Type B pancreatic cell (in vitro differentiated cells): Measurements from ENCODE around the gene STX5. TPM values are rescaled to one million over a fixed set of nuclear protein-coding genes. Genes with fewer than 3 reads are reported as not detected.
"Not testable (repeated sequence)": the region's sequence is repeated elsewhere in the genome, so short reads cannot be mapped to it uniquely, and the experiment has no call there.

Source experiments
- DNase-seq: peaks from one replicate; pipeline ENCODE4 v3.0.0; 2021; ENCODE audit warnings: mixed read lengths; ENCODE audit not compliant: unreplicated experiment; ENCODE audit errors: extremely low spot score
- H3K27ac Mint-ChIP-seq: 2 replicates; pipeline ENCODE4 v1.8.0; 2021; ENCODE audit warnings: mild to moderate bottlenecking, mixed read lengths
- H3K27me3 Mint-ChIP-seq: 2 replicates; pipeline ENCODE4 v1.8.0; 2021; ENCODE audit warnings: mixed read lengths
- H3K36me3 Mint-ChIP-seq: 2 replicates; pipeline ENCODE4 v1.8.0; 2021; ENCODE audit warnings: mixed read lengths
- H3K4me1 Mint-ChIP-seq: one replicate; pipeline ENCODE4 v1.8.0; 2021; ENCODE audit warnings: mixed read lengths; ENCODE audit not compliant: unreplicated experiment
- H3K4me3 Mint-ChIP-seq: 2 replicates; pipeline ENCODE4 v1.8.0; 2021; ENCODE audit warnings: mild to moderate bottlenecking, mixed read lengths
- H3K9me3 Mint-ChIP-seq: 2 replicates; pipeline ENCODE4 v1.8.0; 2021; ENCODE audit warnings: mixed read lengths
- CTCF ChIP-seq: fragments of 200-600 bp; sonication (generic); conservative IDR thresholded peaks from 2 replicates; pipeline ENCODE4 v1.5.0; 2021; ENCODE audit warnings: antibody characterized with exemption, mild to moderate bottlenecking
- total RNA-seq: library from RNA; stranded (reverse); gene quantifications from 2 replicates; pipeline ENCODE4 v1.2.1, GENCODE V29; 2021; ENCODE audit warnings: low replicate concordance

STX5 gene
- total RNA-seq, 1 donor from 2014 or later, result 42.4 TPM

- Mint-ChIP-seq H3K4me3 (peak overlapping the region; percentile 49), H3K9me3 (no peaks in the 10 kb centered on the region), H3K4me1 (peaks cover 49% of the 10 kb centered on the region), H3K27ac (peak overlapping the region; percentile 61), H3K27me3 (no peaks in the 10 kb centered on the region), H3K36me3 (peaks cover 9% of the 10 kb centered on the region)
- no peak for DNase-seq
- TF ChIP-seq CTCF, result no peak
Observed at GRCh38 chr11:62860835-62861563, 29.1 kb upstream of the STX5 start.

- not testable (repeated sequence) for DNase-seq, H3K27me3 Mint-ChIP-seq, H3K9me3 Mint-ChIP-seq
- H3K4me1 Mint-ChIP-seq, result peaks cover 49% of the 10 kb centered on the region
- H3K4me3 Mint-ChIP-seq, result peak overlapping the region; percentile 97
- peak overlapping the region; percentile 96 for H3K27ac Mint-ChIP-seq
- H3K36me3 Mint-ChIP-seq, result peaks cover 21% of the 10 kb centered on the region
Observed at GRCh38 chr11:62859281-62859703, 27.4 kb upstream of the STX5 start.

GRCh38 chr11:62858201-62858600, 26.4 kb upstream of the STX5 start:
- Mint-ChIP-seq H3K9me3 (no peaks in the 10 kb centered on the region), H3K27me3 (no peaks in the 10 kb centered on the region), H3K4me1 (peaks cover 53% of the 10 kb centered on the region), H3K36me3 (peaks cover 32% of the 10 kb centered on the region), H3K27ac (peak overlapping the region; percentile 96), H3K4me3 (peak overlapping the region; percentile 97)
- DNase-seq, result no peak
- TF ChIP-seq CTCF, result no peak

- TF ChIP-seq CTCF, result no peak
- no peak for DNase-seq
- Mint-ChIP-seq H3K36me3 (peaks cover 33% of the 10 kb centered on the region), H3K4me3 (peak overlapping the region; percentile 97), H3K27me3 (no peaks in the 10 kb centered on the region), H3K9me3 (no peaks in the 10 kb centered on the region), H3K27ac (peak overlapping the region; percentile 96), H3K4me1 (peaks cover 55% of the 10 kb centered on the region)
Observed at GRCh38 chr11:62857541-62857982, 25.7 kb upstream of the STX5 start.

GRCh38 chr11:62856333-62856895, 24.6 kb upstream of the STX5 start:
- Mint-ChIP-seq H3K36me3 (peaks cover 38% of the 10 kb centered on the region), H3K27me3 (no peaks in the 10 kb centered on the region), H3K4me3 (peak overlapping the region; percentile 97), H3K9me3 (no peaks in the 10 kb centered on the region), H3K4me1 (peaks cover 60% of the 10 kb centered on the region), H3K27ac (peak overlapping the region; percentile 96)
- no peak for DNase-seq
- TF ChIP-seq CTCF, result no peak
